ENCODE data around the gene LAMC2.
A peak's percentile ranks its signal among the peaks of the same experiment; 100 is the strongest.

Gene LAMC2

DNA sequence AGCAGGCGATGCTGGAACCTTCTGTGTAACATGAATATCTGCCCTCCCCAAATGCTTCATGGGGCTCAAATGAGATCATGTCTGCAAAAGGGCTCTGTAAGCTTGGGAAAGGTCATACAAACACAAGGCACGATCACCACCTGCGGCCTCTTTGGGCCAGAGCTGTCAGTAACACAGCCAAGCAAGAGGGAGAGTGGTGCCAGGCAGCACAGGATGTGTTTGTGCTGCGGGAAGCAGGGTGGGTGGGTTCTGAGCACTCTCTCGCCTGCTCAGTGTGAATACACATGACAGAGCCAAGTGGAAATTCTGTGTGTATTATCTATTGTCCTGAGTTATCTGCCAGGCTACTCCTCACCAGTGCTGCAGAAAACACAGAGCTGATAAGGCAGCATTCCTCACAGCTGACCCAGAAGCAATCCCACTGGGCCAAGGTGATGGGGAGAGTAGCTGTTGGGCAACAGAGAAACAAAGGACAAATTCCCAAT lies 101.2 kb downstream of the LAMC2 start:
- H3K4me3 ChIP-seq (ENCODE audit: low read depth, low read length), result no peak overlapping the region
- DNase-seq (ENCODE audit: low read depth), result peak; percentile 93
- TF ChIP-seq, protein P1, sequence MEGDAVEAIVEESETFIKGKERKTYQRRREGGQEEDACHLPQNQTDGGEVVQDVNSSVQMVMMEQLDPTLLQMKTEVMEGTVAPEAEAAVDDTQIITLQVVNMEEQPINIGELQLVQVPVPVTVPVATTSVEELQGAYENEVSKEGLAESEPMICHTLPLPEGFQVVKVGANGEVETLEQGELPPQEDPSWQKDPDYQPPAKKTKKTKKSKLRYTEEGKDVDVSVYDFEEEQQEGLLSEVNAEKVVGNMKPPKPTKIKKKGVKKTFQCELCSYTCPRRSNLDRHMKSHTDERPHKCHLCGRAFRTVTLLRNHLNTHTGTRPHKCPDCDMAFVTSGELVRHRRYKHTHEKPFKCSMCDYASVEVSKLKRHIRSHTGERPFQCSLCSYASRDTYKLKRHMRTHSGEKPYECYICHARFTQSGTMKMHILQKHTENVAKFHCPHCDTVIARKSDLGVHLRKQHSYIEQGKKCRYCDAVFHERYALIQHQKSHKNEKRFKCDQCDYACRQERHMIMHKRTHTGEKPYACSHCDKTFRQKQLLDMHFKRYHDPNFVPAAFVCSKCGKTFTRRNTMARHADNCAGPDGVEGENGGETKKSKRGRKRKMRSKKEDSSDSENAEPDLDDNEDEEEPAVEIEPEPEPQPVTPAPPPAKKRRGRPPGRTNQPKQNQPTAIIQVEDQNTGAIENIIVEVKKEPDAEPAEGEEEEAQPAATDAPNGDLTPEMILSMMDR (conservative IDR thresholded peaks at IDR 0.05; ENCODE audit: low read depth, low read length), result no peak

DNA sequence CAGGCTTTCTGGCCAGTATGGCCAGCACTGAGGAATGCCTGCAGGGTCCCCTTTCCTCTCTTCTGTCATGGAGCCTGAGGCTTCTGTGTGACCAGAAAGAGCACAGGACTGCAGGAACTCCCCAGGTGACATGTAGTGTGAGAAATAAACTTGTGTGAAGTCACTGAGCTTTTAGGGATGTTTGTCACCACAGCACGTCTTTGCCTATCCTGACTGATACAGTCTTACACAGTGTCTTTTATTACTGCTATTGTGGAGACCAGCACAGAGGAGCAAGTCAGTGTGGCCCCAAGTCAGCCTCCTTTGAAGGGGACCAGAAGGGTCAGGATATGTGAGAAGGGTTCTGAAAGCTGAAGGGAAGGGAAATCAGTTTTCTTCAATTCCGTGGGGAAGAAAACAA lies 102.5 kb downstream of the LAMC2 start:
- no peak for DNase-seq (ENCODE audit: low read depth)
- no peak overlapping the region for H3K4me3 ChIP-seq (ENCODE audit: low read depth, low read length)
- TF ChIP-seq, protein P1 (conservative IDR thresholded peaks at IDR 0.05; ENCODE audit: low read depth, low read length), result no peak

DNA sequence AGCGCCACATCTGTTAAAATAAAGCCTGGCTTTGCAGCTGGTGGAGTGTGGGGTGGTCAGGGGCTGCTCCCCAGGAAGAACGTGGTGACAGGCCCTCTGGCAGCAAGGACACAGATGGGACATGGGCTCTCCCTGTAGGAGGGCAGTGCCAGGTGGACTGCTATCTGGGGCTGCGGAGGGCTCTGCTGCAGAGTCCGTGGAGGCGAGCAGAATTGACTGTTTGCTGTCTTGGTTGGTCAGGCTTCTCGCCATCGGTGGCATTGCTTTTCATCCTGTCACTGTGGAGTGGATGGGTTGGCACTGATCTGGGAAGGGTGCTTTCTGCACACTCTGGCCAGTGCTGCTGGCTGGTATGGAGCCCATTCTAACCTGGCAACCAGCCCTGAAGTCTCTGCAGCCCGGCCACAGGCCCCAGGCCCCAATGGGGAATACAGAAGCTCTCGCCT lies 103.0 kb downstream of the LAMC2 start:
- H3K4me3 ChIP-seq (ENCODE audit: low read depth, low read length), result no peak overlapping the region
- no peak for DNase-seq (ENCODE audit: low read depth)
- TF ChIP-seq, protein P1 (conservative IDR thresholded peaks at IDR 0.05; ENCODE audit: low read depth, low read length), result no peak

- DNase-seq (ENCODE audit: low read depth), result no peak
- TF ChIP-seq, protein P1 (conservative IDR thresholded peaks at IDR 0.05; ENCODE audit: low read depth, low read length), result no peak
- no peak overlapping the region for H3K4me3 ChIP-seq (ENCODE audit: low read depth, low read length)
These were observed 104.6 kb downstream of the LAMC2 start for GRCh38 chr1:183290628-183291027.

GRCh38 chr1:183291216-183291762 lies 105.2 kb downstream of the LAMC2 start:
- TF ChIP-seq, protein P1 (conservative IDR thresholded peaks at IDR 0.05; ENCODE audit: low read depth, low read length), result no peak
- no peak overlapping the region for H3K4me3 ChIP-seq (ENCODE audit: low read depth, low read length)
- DNase-seq (ENCODE audit: low read depth), result no peak

- H3K4me3 ChIP-seq (ENCODE audit: low read depth, low read length), result no peak overlapping the region
- peak; percentile 20 for DNase-seq (ENCODE audit: low read depth)
- TF ChIP-seq, protein P1 (conservative IDR thresholded peaks at IDR 0.05; ENCODE audit: low read depth, low read length), result no peak
These were observed 105.9 kb downstream of the LAMC2 start for GRCh38 chr1:183291802-183292514.

DNA sequence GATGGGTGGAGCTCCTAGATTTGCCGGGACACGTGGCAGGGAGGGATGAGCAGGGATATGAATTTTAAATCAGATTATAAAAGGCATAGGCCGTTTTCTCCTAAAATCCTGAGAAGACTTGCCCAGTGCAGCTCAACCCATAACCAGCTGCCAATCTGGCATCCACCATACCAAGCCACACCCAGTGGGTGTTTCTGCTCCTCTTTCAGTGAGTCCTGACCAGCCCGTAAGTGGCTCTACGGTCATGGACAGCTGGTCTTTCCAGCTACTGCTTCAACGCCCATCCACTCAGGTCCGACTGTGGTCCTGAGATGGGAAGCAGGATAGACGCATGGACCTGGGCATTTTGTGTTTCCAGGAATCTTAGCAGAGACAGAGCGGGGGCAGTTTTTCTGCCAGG lies 107.2 kb downstream of the LAMC2 start:
- H3K4me3 ChIP-seq (ENCODE audit: low read depth, low read length), result no peak overlapping the region
- TF ChIP-seq, protein P1 (conservative IDR thresholded peaks at IDR 0.05; ENCODE audit: low read depth, low read length), result no peak
- DNase-seq (ENCODE audit: low read depth), result no peak

All from choroid plexus epithelial cell (primary cell).